Measurements from ENCODE around the gene CLDN25. TPM values are rescaled to one million over a fixed set of nuclear protein-coding genes. Genes with fewer than 3 reads are reported as not detected.
"Not testable (repeated sequence)": the region's sequence is repeated elsewhere in the genome, so short reads cannot be mapped to it uniquely, and the experiment has no call there.

CLDN25 gene
- total RNA-seq, 1 donor from 2014 or later, result not detected

DNA sequence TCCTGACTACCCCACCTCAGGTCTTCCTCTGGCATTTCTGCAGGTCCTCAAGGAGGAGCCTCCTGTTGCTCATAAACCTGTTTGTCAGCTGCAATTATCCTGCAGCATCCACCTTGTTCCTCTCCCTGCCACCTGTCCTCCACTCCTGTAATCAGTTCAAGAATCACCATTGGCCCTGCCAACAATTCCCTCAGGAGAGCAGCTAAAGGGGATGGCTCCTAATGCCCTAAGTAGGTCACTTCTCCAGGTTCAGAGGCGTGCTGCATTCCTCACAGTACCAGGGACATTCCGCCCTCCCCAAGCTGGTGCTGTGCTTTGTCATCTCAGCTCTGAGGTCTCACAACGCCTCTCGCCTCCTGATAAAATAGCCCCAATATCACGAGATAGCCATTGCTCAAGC lies 2.1 kb downstream of the CLDN25 start:
- H3K4me3 Mint-ChIP-seq, result no peak overlapping the region
- no peak overlapping the region for H3K27ac Mint-ChIP-seq
- no peaks in the 10 kb centered on the region for H3K9me3 Mint-ChIP-seq
- DNase-seq, result no peak
- peaks cover 34% of the 10 kb centered on the region for H3K27me3 Mint-ChIP-seq
- intact Hi-C loops (cut with micrococcal nuclease), result no loop called here
- H3K36me3 Mint-ChIP-seq (ENCODE audit: low read depth), result no peaks in the 10 kb centered on the region
- H3K4me1 Mint-ChIP-seq, result no peaks in the 10 kb centered on the region

DNA sequence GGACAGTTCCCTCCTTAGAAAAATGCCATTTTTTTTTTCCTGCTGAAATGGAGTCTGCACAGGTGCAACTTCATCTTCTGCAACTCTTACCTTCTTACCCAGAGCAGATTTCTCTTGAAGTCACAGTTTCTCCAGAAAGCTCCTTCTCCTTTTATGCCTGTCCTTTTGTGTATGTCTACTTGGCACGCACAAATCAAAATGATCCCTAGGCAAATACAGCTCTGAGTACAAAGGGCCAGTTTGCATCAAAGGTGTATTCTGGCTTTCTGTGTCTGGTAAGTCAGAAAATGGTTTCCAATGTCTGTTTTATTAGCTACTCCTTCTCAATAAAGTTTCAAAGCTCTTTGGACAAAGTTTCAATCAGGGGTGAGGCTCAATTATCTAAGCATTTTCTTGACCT lies 2.5 kb downstream of the CLDN25 start:
- H3K27ac Mint-ChIP-seq, result no peak overlapping the region
- intact Hi-C loops (cut with micrococcal nuclease), result no loop called here
- no peaks in the 10 kb centered on the region for H3K4me1 Mint-ChIP-seq
- no peak overlapping the region for H3K4me3 Mint-ChIP-seq
- no peaks in the 10 kb centered on the region for H3K9me3 Mint-ChIP-seq
- DNase-seq, result no peak
- no peaks in the 10 kb centered on the region for H3K36me3 Mint-ChIP-seq (ENCODE audit: low read depth)
- peaks cover 36% of the 10 kb centered on the region for H3K27me3 Mint-ChIP-seq

DNA sequence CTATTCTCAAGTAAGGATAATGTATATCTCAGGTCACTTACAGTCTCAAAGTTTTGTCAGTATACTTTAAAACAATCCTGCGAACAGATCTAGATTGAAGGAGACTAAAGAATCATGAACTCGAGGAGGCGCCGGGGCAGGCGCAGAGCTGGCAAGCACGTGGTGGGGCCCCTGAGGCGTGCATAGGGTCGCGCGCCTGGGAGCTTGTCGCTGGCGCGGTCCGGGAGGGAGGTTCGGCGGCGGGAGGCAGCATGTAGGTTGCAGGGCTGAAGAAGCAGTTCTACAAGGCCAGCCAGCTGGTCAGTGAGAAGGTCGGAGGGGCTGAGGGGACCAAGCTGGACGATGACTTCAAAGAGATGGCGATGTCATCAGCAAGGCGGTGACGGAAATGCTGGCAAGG lies 9.4 kb downstream of the CLDN25 start:
- H3K27me3 Mint-ChIP-seq, result peaks cover 17% of the 10 kb centered on the region
- H3K36me3 Mint-ChIP-seq (ENCODE audit: low read depth); H3K4me1 Mint-ChIP-seq; H3K4me3 Mint-ChIP-seq; H3K27ac Mint-ChIP-seq; H3K9me3 Mint-ChIP-seq; DNase-seq; intact Hi-C loops (cut with micrococcal nuclease): not testable (repeated sequence)

DNA sequence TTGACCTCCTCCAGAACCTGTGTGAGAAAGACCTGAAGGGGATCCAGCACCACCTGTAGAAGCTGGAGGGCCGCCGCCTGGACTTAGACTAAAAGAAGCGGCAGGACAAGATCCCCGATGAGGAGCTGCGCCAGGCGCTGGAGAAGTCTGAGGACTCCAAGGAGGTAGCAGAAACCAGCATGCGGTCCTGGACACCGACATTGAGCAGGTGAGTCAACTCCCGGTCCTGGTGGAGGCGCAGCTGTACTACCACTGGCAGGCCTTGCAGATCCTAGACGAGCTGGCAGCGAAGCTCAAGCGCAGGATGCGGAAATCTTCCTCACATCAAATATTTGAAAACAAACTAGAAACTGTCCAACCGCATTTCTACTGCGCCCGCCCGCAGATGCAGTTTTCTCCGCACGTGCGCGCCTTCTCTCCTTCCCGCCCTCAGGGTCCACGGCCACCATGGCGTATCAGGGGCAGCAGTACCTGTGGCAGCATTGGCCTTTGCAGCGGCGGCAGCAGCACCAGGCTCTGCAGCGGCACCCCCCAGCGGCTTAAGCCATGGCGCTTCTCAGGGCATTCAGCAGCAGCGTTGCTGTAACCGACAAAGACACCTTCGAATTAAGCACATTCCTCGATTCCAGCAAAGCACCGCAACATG lies 10.2 kb downstream of the CLDN25 start:
- intact Hi-C loops (cut with micrococcal nuclease), result no loop called here
- H3K4me1 Mint-ChIP-seq, result no peaks in the 10 kb centered on the region

DNA sequence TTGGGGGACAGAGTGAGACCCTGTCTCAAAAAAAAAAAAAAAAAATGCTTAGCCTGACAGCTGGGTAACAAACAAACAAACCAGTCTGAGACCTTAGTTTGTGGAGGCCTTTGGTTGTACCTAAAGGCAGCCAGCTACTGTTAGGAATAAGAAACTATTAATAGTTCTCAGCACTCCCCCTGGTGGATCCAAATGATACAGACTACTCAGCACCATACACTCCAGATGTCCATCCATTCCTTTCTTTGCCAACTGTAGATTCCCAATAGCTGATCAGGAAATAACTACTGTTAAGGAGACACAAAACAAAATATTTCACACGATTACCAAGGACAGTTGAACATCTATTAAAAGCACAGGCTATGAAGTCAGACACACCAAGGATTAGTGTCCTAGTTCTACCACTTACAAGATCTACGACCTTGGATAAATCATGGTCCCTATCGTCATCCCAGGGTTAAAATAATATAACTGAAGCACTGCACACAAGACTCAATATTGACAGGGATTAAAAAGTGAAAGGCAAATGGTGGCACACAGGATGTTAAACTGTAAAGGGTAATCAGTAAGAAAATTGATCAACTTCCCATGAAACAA lies 17.2 kb downstream of the CLDN25 start:
- no peaks in the 10 kb centered on the region for H3K27me3 Mint-ChIP-seq
- H3K36me3 Mint-ChIP-seq (ENCODE audit: low read depth), result peaks cover 13% of the 10 kb centered on the region
- H3K27ac Mint-ChIP-seq, result no peak overlapping the region
- DNase-seq, result peak; percentile 68
- no peak overlapping the region for H3K4me3 Mint-ChIP-seq
- intact Hi-C loops (cut with micrococcal nuclease), result loop anchor here (1.0 kb wide), 1 partner anchor 490 kb away; no protein-coding TSS in a partner anchor
- H3K9me3 Mint-ChIP-seq, result no peaks in the 10 kb centered on the region
- H3K4me1 Mint-ChIP-seq, result no peaks in the 10 kb centered on the region

More for the DNA sequence above, 10.2 kb downstream of the CLDN25 start:
- Mint-ChIP-seq H3K4me3 (no peak overlapping the region), H3K9me3 (no peaks in the 10 kb centered on the region), H3K27me3 (peaks cover 11% of the 10 kb centered on the region), H3K36me3 (ENCODE audit: low read depth) (no peaks in the 10 kb centered on the region), H3K27ac (no peak overlapping the region)
- DNase-seq, result no peak

DNA sequence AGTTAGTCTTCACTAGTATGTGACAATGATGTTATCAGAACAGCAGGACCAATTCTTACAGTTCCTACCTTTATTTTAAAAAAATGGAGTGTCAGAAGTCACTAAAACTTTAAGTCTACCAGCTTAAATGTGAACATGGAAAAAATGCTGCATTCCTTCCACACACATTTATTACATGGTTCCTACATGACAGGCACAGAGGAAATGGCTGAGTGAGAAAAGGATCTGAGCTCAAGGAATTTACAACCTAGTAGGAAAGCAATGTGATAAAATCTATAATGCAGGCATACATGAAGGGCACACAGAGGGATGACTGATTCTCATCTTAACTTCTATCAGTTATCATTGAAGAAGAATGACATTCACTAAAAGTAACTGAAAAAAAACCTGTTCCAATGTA lies 23.0 kb downstream of the CLDN25 start:
- Mint-ChIP-seq H3K36me3 (ENCODE audit: low read depth) (peaks cover 35% of the 10 kb centered on the region), H3K4me1 (peaks cover 2% of the 10 kb centered on the region), H3K27ac (no peak overlapping the region), H3K9me3 (no peaks in the 10 kb centered on the region), H3K27me3 (no peaks in the 10 kb centered on the region), H3K4me3 (no peak overlapping the region)
- intact Hi-C loops (cut with micrococcal nuclease), result no loop called here
- no peak for DNase-seq

DNA sequence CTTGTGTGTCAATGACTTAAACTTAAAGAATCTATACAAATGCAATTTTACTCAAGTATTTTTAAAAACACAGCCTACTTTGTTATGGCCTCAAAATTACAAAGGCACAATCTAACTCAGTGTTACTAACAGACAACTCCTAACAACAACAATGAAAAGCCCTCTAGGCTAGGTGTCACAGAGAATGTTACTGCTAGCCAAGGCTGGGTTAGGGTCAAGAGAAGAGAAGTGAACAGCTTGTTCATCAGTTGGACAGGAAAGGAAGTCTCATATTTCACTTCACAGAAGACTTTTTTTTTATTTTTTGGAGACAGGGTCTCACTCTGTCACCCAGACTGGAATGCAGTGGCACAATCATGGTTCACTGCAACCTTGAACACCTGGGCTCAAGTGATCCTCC lies 26.0 kb downstream of the CLDN25 start:
- H3K4me3 Mint-ChIP-seq, result no peak overlapping the region
- intact Hi-C loops (cut with micrococcal nuclease), result loop anchor here (5.0 kb wide), 1 partner anchor 457 kb away; no protein-coding TSS in a partner anchor
- no peak for DNase-seq
- no peaks in the 10 kb centered on the region for H3K27me3 Mint-ChIP-seq
- peaks cover 46% of the 10 kb centered on the region for H3K36me3 Mint-ChIP-seq (ENCODE audit: low read depth)
- H3K4me1 Mint-ChIP-seq, result peaks cover 2% of the 10 kb centered on the region
- H3K9me3 Mint-ChIP-seq, result no peaks in the 10 kb centered on the region
- H3K27ac Mint-ChIP-seq, result no peak overlapping the region

DNA sequence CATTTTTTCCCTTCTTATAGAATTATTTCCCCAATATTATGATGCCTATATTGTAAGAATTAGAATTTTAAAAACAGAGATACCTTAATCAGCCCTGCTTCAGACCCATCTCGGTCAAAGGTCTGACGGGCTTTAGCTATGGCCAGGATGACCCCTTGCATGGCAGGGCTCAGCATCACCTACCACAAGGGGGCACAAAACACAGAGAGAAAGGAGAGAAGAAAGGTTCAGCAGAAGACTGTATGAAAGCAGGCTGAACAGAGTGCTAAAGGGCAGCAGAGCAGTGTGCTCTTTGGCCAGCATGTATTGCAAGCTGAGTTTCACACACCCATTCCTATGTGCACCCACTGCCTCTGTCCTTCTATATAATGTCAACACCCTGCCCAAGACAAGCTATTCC lies 26.8 kb downstream of the CLDN25 start:
- Mint-ChIP-seq H3K27me3 (no peaks in the 10 kb centered on the region), H3K9me3 (no peaks in the 10 kb centered on the region), H3K4me3 (no peak overlapping the region), H3K27ac (no peak overlapping the region), H3K4me1 (peaks cover 2% of the 10 kb centered on the region), H3K36me3 (ENCODE audit: low read depth) (peaks cover 43% of the 10 kb centered on the region)
- intact Hi-C loops (cut with micrococcal nuclease), result loop anchor here (5.0 kb wide), 1 partner anchor 456 kb away; no protein-coding TSS in a partner anchor
- DNase-seq, result peak; percentile 76

DNA sequence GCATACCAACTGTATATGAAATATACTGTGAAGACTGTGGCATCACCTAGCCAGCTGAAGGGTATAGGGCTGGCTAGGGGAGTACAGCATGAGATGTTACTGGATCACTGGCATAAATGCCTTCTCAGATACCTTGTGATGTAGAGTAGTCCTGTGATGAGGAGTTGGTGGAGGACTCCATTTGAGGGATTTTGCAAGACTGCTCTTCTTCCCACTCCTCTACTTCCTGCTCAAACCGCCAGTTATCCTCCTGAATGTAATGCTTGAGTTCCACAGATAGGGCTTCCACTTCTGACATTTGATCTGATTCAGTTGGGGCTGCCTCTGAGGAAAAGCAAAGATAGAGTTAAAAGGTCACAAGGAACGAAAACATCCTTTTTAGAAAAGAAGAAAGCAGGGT lies 29.3 kb downstream of the CLDN25 start:
- DNase-seq, result no peak
- no peak overlapping the region for H3K4me3 Mint-ChIP-seq
- no peaks in the 10 kb centered on the region for H3K27me3 Mint-ChIP-seq
- H3K27ac Mint-ChIP-seq, result no peak overlapping the region
- H3K36me3 Mint-ChIP-seq (ENCODE audit: low read depth), result peaks cover 37% of the 10 kb centered on the region
- H3K9me3 Mint-ChIP-seq, result no peaks in the 10 kb centered on the region
- H3K4me1 Mint-ChIP-seq, result peaks cover 2% of the 10 kb centered on the region
- intact Hi-C loops (cut with micrococcal nuclease), result loop anchor here (5.0 kb wide), 1 partner anchor 453 kb away; no protein-coding TSS in a partner anchor

DNA sequence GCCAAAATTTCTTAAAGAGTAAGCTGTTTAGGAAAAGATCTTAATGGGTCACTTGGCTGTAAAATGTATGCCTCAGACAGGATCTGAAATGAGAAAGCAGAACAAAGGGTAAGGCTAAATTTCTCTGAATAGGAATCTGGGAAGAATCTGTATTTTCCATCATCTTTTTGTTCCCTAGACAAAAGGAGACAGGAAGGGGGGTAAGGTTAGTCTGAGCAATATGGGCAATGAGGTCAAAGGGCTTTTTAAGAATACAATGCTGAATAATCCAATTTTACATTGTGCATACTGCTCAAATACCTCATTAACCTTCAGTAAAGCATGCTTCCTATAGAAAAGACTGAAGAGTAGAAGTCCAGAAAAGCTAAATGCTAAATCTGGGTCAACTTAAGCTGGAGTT lies 34.6 kb downstream of the CLDN25 start:
- H3K27me3 Mint-ChIP-seq, result no peaks in the 10 kb centered on the region
- intact Hi-C loops (cut with micrococcal nuclease), result no loop called here
- no peaks in the 10 kb centered on the region for H3K4me1 Mint-ChIP-seq
- peaks cover 31% of the 10 kb centered on the region for H3K36me3 Mint-ChIP-seq (ENCODE audit: low read depth)
- no peak for DNase-seq
- H3K4me3 Mint-ChIP-seq, result no peak overlapping the region
- H3K27ac Mint-ChIP-seq, result no peak overlapping the region
- no peaks in the 10 kb centered on the region for H3K9me3 Mint-ChIP-seq

DNA sequence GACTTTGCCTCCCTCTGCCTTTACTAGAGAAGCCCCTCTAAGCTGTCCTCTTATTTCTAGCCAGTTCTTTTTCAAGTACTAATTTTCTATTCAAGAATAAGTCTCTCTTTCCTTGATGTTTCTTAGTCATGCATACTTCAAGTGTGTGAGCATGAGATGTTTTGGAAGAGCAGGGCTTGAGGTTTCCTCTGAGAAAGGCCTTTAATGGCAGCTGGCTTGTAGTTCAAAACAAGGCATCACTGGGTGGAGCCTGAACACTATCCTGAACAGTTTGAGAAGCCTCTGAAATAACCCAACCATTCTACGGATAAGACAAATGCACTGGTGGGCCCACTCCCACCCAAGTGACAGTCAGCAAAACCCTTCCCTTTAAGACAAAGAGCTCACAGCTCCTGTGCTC lies 37.6 kb downstream of the CLDN25 start:
- peaks cover 38% of the 10 kb centered on the region for H3K36me3 Mint-ChIP-seq (ENCODE audit: low read depth)
- no peaks in the 10 kb centered on the region for H3K4me1 Mint-ChIP-seq
- no peak for DNase-seq
- no peak overlapping the region for H3K4me3 Mint-ChIP-seq
- H3K9me3 Mint-ChIP-seq, result no peaks in the 10 kb centered on the region
- H3K27me3 Mint-ChIP-seq, result no peaks in the 10 kb centered on the region
- intact Hi-C loops (cut with micrococcal nuclease), result no loop called here
- H3K27ac Mint-ChIP-seq, result no peak overlapping the region

DNA sequence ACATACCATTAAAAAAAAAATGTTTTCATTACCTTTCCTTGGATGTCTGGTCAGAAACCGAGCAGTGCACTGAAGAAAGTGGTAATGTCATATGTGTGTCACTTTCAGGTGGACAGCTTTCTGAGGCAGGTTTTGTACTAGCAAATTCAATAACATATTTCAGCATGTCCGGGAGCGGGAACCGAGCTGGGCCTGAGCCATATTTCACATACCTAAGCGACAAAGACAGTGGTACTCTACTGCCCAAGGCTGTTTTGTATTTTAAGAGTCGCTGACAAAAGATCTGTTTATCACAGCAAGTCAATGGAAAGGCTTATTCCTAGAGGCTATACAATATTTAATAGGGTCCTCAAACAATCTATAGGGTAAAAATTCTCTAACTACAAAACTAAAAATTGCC lies 38.0 kb downstream of the CLDN25 start:
- Mint-ChIP-seq H3K36me3 (ENCODE audit: low read depth) (peaks cover 40% of the 10 kb centered on the region), H3K4me3 (no peak overlapping the region), H3K9me3 (no peaks in the 10 kb centered on the region), H3K4me1 (no peaks in the 10 kb centered on the region), H3K27me3 (no peaks in the 10 kb centered on the region), H3K27ac (no peak overlapping the region)
- DNase-seq, result no peak
- intact Hi-C loops (cut with micrococcal nuclease), result no loop called here

DNA sequence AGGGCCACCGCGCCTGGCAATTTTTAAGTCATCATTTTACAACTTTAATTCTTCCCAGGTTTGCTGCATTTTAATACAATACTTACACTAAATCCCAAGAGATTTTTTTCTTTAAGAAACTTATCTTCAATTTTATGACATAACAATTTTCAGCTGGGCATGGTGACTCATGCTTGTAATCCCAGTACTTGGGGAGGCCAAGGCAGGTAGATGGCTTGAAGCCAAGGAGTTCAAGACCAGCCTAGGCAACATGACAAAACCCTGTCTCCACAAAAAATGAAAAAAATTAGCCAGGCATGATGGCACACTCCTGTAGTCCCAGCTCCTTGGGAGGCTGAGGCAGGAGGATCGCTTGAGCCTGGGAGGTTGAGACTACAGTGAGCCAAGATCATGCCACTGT lies 38.8 kb downstream of the CLDN25 start:
- no peak for DNase-seq
- H3K36me3 Mint-ChIP-seq (ENCODE audit: low read depth), result peaks cover 46% of the 10 kb centered on the region

DNA sequence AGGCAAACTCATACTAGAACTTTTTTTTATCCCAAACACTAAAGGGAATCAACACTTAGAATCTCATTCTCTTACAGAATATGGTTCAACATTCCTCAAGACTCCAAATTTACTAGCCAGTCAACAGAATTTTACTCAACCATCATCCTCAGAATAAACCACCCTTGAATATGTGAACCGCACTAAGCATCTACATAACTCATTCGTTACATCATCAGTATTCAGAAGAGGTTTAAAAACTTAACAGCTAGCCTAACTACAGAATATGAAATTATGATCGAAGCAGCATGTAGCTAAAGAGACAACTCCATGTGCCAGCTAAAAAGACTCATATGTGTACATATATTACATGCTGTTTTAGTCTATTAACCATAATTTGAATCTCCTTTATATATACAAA lies 47.9 kb downstream of the CLDN25 start:
- peaks cover 3% of the 10 kb centered on the region for H3K9me3 Mint-ChIP-seq
- intact Hi-C loops (cut with micrococcal nuclease), result no loop called here
- no peak overlapping the region for H3K4me3 Mint-ChIP-seq
- no peaks in the 10 kb centered on the region for H3K27me3 Mint-ChIP-seq
- peaks cover 44% of the 10 kb centered on the region for H3K36me3 Mint-ChIP-seq (ENCODE audit: low read depth)
- no peaks in the 10 kb centered on the region for H3K4me1 Mint-ChIP-seq
- no peak for DNase-seq
- H3K27ac Mint-ChIP-seq, result no peak overlapping the region

More for the DNA sequence above, 38.8 kb downstream of the CLDN25 start:
- Mint-ChIP-seq H3K27ac (no peak overlapping the region), H3K27me3 (no peaks in the 10 kb centered on the region), H3K9me3 (no peaks in the 10 kb centered on the region), H3K4me1 (no peaks in the 10 kb centered on the region), H3K4me3 (no peak overlapping the region)
- intact Hi-C loops (cut with micrococcal nuclease), result no loop called here

DNA sequence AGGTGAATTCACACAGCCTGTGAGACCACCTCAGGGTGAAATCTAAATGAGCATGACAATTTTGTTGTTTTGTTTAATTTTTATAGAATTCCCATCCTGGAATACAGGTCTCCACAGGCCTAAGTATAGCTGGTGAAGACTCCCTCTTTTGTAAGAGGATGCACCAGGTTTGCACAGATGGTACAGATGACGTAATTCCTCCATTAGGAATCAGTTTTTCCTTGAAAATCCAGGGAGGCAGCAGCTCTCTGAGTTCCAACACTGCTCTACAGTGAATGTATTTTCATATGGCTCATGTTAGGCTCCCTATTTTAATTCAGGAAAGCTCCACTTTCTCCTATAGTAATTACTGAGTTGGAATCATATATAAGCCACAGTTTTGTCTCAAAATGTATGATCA lies 48.6 kb downstream of the CLDN25 start:
- Mint-ChIP-seq H3K4me3 (no peak overlapping the region), H3K36me3 (ENCODE audit: low read depth) (peaks cover 41% of the 10 kb centered on the region), H3K9me3 (peaks cover 3% of the 10 kb centered on the region), H3K27ac (no peak overlapping the region), H3K27me3 (no peaks in the 10 kb centered on the region), H3K4me1 (no peaks in the 10 kb centered on the region)
- DNase-seq, result no peak
- intact Hi-C loops (cut with micrococcal nuclease), result no loop called here
